Hepatic stellate cell (primary cell): ENCODE measurements around the gene MAN2B2.

Source experiments
- DNase-seq: peaks from one replicate; pipeline ENCODE4 v3.0.0; 2011; ENCODE audit warnings: low spot score

Gene MAN2B2

DNA sequence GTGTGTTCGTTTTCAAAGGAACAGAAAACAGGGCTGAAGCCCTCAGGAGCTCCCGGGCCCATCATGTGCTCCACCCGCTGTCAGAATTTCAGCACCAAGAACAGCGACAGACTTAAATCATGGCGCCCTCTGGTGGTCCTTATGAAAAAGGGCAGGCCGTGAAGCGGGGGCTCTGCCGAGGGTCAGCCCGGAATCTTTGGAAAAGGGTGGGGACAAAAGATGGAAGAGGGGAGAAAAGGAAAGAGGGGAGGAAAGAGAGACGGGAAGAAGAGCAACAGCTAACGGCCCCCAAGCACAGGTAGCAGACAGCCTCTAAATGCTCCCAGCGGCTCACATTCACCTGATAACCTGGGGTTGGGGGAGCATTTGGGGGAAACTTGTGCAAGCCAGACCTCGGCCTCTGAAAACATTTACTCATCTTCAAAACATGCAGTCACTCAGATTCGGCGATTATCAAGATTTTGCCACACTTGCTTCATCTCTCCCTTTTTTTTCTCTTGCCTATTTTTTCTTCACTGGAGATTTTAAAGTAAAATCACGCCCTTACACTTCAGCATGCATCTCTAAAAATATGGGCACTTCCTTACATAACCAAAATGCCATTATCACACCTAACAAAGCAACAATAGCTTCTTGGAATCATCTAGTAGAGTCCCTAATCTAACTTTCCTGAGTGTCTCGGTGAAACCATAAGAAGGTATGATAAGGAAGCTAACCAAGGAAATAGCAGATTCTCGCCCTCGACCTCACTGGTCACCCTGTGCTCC, 28.1 kb upstream of the MAN2B2 start:
- DNase-seq: peak; percentile 67

DNA sequence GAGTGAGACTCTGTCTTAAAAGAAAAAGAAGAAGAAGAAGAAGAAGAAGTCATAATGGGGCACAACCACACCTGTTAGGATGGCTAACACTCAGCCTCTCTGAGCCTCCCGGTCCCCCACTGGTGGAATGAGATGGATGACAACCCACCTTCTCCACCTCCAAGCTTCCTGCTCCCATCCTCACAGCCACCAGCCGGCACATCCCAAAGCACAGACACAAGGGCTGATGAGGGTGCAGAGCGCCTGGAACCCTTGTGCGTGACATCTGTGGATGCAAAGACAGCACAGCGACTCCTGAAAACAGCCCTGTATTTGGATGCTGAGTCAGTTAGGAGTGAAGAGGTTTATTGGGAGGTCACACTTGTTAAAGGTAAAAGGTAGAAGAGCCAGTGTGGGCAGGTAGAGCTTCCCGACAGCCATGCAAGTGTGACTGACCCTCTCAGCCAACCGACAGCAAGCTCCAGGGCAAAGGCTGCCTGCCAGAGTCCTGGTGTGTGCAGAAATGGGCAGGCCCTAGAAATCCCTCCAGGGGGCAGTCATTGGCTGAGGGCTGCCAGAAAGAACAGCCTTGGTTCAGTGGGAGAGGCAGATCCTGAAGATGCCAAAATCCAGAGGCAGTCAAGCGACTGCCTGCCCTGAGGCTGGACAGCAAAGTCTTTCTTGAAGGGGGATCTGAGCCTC, 26.6 kb upstream of the MAN2B2 start:
- DNase-seq: peak; percentile 59

DNA sequence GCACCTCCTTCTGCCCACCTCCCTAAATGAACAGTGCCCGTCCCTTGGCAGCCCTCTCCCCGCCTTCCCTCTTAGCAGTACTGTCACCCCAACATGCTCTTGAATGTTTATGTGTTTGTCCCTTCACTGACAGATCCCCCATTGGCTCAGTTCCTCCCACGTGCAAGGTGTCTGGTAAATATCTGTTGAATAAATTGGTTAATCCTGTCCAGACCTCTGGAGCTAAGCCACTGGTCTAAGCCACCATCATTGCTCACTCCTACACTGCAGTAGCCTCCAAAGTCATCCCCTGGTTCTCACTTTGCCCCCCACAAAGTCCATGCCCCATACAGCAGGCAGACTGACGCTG, 26.1 kb upstream of the MAN2B2 start:
- DNase-seq: no peak

DNA sequence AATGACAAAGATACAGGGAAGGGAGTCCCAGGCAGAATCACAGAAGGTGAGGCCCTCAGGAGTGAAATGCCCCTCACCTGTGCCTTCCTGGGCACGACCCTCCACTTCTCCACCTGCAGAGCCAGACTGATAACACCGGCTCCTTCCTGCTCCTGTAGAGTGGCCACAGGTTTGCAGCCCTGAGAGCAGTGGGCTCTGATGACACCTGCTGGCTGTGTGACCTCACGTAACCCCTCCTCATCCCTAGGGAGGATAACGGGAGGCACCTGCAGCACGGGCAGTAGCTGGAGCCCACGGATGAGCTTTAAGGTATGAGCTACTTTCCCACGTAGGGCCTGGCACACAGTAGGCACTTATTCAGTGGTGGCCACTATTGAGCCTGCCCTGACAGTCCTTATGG, 25.5 kb upstream of the MAN2B2 start:
- no peak for DNase-seq

DNA sequence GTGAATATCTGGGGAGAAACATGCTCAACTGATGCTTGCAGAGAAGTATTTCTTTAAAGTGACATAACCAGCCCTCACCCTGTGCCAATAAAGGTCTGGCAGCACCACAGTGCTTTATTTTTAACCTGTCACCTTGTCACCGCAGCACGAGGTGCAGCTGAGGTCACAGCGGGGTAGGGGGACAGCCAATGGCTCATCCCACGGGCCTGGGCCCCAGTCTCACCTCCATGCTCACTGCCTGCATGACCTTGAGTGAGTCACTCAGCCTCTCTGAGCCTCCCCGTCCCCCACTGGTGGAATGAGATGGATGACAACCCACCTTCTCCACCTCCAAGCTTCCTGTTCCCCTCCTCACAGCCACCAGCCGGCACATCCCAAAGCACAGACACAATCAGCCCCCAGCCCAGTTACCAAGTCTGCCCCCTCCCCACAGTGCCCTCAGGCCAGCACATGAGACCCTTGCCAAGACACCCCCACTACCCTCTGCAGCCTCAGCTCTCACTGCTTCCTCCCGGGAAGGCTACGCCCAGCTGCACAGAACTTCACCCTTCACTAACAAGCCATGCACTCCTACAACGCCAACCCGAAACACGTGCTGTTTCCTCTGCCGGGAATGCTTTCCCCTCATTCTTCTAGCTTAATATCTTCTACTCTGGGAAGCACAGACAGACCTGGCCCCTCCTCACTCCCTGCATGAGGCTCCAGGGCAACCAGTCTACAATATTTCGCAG, 24.9 kb upstream of the MAN2B2 start:
- no peak for DNase-seq

DNA sequence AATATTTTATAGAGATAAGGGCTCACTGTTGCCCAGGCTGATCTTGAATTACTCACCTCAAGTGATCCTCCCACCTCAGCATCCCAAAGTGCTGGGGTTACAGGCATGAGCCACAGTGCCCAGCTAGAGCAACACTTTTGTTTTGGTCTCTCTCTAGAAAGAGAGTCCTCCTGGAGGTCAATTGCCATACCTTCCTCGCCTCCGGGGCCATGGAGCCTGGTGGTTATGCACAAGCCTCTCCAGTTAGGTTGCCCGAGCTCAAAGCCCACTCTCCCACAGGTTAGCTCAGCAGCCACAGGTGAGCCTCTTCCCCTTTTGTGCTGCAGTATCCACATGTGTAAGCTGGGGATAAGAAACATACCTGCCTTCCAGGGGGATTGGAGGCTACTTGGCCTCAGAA, 24.2 kb upstream of the MAN2B2 start:
- DNase-seq: no peak

DNA sequence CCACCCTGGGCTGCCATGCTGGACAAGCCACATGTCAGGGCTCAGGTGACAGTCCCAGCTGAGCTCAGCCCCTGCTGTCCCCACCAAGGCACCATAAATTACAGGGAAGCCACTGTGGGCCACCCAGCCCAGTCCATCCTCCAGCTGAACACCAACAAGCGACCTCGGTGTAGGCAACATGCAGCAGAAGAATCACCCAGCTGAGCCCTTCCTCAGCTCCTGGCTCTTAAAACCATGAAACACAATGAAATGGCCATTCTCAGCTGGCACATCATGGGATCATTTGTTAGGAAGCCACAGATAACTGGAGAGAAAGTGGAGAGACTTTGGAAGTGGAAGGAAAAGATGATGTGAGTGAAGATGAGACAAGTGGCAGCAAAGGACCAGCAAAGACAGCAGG, 23.3 kb upstream of the MAN2B2 start:
- DNase-seq: no peak

DNA sequence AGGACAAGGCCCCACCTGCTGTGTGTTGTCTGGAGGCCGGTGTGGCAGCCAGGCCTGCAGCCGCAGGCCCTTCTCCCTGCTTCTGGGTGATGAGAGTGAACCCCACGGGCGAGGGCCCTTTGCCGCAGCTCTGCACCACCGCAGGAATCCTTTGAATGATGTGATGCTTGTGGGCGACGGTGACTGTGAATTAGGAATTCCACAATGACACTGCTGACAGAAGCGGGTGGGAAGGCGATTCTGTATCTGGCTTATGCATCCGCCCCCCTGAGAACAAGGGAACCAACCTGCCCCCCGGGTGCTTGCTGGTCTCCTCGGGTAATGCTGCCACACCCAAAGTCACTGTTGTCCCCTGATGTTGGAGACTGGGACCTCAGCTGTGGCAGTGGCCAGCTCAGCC, 19.5 kb upstream of the MAN2B2 start:
- DNase-seq: no peak

DNA sequence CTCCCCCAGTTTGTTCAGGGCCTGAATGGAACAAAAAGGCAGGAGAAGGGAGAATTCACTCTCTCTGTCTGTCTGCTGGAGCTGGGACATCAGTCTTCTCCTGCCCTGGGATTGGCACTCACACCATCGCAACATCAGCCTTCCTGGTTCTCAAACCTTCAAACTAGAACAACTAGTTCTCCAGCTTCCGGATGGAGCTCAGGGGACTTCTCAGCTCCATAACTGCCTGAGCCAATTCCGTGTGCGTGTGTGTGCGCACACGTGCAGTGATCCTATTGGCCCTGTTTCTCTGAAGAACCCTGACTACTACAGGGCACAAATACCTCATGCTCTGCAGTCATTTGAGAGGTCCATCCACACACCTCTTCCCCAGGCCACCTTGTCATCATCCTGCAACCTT, 18.7 kb upstream of the MAN2B2 start:
- DNase-seq: no peak

DNA sequence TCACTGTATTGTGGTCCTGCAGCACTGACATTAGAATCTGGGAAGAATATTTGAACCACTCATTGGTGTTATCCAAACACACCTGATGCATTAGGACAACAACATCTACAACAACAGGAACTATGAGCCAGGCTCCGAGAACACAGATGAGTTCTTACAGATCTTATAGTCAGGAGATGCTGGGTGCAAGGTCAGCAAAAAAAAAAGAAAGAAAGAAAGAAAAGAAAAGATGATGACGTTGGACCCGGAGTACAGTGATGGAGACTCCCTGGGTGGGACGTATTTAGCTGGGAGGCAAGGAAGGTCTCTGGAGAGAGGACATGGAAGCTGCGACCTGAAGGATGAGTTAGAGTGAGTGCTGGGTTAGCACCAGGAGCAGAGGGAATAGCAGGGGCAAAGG, 17.8 kb upstream of the MAN2B2 start:
- DNase-seq: no peak

DNA sequence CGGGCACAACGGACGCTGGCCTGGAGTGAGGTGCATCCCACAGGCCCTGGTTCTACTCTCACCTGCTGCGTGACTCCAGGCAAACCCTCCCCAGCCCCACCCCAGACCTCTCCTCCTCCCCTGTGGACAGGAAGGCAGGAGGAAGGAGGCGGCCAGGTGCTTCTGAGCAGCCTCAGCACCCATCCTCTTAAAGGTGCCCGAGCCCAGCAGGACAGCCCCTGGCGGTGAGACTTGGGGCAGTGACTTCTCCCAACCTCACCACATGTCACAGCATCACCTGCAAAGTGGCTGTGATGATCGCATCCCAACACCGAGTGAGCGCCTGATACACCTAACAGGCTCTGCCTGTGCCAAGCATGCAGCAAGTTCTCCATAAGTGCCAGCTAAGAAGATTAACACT, 17.1 kb upstream of the MAN2B2 start:
- no peak for DNase-seq

DNA sequence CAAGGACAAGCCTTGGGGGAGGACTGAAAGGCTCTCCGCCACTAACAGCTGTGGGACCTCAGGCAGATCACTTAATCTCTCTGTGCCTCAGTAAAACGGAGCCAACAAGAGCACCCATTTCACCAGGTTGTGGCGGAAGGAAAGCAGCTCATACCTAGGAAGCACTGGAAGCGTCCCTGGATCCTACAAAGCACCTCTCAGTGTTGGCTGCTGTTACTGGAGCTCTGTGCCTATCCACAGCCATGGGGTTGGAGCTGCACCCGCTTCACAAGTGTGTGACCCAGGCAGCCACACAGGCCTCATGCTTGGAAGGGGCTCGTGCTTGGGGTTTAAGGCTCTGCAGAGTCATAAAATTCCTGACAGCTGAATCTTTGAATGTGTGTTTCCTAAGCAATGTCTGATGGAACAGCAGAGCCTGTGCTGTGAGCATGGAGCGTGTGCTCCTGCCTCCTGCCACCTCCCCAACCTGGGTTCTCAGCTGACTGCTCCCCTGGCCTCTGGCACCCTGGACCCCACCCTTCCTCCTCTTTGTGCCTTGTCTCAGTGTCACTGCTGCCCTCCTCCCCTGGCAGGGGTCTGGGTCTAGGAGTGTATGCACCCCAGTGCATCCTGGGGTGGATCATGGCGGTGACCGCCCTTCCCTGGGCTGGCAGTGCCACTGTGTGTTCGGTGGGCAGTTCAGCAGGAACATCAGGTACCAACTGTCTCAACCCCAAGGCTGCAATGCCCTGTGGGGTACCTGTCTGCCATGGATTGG, 14.4 kb upstream of the MAN2B2 start:
- peak; percentile 81 for DNase-seq

DNA sequence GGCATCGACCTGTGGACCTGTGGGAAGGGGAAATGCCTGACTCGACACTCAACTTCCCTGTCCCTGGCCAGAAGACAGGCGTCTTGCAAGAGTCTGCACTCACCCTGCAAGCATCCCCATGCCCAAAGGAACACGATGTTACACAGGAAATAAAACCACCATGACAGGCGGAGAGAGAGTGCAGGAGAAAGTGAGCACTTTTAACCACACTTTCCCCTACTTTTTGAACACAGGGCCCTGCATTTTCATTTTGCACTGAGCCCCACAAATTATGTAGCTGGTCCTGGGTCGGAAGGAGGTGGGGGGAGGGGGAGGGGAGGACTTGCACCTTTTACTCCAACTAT, 13.8 kb upstream of the MAN2B2 start:
- DNase-seq: no peak

DNA sequence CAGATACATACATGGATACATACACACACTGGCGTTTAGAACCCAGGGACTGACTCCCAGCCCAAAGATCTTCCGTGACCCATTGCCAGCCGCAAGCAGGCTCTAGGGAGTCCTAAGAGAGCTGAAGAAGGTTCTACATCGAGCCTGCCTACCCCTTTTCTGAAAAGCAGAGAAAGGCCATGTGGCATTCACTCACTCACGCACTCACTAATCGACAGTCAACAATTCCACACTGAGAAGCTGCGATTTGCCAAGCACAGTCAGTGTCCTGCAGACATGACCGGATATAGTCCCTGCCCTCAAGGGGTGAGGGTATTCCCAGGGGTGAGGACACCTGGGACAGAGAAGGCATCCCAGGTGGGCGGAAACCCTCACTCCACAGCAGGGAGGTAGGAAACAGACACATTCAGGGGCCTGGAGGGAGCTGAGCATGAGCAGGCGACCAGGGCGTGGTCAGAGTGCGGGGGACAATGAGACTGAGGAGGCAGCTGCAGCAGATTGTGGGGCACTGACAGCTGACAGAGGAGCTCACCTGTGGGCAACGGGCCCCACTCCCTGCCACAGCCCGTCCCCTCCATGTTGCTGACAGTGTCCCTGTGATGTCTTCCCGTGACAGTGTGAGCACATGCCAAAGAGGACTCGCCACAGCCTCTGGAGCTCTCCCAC, 13.2 kb upstream of the MAN2B2 start:
- DNase-seq: no peak

DNA sequence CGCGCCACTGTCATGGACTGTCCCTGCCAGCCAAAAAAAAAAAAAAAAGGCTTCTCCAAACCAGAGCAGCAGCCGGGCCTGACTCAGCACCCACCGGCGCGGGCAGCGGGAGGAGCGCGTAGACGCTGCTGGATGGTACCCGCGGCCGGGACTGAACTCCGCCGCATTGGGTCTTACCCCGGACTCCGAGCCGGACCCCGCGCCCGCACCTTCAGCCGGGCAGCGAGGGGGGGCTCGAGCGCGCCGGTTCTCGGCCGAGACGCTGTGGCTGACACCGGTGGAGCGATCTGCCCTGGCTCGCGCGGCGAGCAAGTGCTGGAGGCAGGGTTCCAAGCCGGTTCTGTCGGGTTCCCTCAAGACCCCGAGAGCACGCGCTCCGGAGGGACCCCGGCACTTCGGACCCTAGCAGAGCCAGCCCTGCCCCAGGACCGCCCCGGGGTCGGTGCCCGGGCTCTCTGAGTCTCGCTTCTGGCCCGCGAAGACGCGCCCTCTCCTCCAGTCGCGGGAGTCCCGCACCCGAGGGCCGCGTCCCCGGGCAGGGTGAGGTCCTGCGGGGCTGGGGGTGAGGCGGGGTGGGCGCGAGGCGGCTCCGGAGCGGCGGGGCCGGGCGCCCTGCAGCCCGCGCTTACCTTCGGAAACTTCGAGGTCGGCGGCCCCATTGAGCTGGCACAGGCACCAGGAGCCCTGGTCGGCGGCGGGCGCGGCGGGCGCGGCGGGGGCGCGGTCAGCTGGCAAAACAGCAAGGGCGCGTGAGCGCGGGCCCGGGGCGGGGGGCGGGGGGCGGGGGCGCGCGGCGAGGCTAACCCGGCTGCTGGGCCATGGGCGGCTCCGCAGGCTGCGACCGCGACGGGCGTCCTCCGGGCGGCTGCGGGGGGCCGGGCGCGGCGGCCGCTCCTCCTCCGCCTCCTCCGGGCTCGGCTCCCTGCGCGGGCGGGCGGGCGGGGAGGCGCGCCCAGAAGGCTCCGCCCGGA, 11.8 kb upstream of the MAN2B2 start:
- peak; percentile 72 for DNase-seq

DNA sequence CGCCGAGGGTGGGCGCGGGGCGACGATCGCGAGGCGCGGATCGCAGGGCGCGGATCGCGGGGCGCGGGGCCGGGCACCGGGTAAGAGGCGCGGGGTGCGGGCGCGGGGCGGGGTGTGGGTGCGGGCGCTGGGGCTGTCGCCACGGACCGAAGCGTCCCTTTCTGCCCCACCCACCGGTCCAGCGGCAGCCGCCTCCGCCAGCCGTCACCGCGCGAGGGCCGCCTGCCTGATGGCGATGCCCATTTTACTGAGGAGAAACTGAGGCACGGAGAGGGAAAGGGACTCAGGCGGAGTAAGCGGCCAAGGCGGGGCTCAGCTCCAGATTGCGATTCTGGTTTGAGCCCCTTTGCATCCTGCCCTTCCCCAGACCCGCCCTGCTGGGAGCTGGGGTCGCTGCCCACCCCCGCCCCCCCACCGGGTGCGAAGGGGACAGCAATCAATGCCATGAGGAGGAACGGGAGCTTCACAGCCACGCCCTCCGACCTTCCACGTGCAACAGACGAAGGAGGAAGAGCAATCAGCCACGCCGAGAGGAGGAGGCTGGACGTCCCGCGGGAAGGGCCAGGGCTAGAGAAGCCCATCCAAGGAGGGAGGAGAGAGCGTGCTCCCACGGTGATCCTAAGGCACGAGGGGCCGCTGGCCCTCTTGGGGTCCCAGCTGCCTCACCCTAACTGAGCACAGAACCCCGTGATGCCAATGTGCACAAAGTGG, 10.9 kb upstream of the MAN2B2 start:
- DNase-seq: no peak

DNA sequence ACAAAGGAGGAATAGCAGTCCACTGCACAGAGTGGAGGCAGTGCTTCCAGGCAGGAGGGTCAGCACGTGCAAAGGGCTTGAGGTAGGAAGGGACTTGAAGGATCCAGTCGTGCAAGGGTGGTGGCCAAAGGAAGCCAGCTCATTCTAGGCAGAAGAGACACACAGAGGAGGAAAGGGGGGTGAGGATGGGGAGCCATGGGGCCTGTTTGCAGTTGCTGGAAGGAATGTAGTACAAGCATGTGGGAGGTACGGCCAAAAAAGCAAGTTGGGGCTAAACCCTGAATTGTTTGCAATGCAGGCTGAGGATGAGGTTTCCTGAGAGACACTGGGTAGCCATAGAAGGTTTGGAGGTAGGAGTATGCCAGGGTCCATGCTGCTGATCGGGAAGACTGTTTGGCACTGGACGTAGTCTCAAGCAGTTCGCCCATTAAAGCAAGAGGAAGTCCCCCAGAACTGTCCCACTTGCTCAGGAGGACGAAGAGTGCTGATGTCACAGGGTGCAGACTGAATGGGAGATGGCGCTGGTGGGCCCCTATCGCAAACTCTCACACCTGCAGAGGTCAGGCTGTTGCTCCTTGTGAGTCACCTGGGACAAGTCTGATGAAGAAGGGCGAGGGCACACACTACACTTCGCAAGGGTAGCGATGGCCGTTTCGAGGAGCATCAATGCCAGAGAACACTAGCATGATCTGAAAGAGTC, 9.1 kb upstream of the MAN2B2 start:
- no peak for DNase-seq

DNA sequence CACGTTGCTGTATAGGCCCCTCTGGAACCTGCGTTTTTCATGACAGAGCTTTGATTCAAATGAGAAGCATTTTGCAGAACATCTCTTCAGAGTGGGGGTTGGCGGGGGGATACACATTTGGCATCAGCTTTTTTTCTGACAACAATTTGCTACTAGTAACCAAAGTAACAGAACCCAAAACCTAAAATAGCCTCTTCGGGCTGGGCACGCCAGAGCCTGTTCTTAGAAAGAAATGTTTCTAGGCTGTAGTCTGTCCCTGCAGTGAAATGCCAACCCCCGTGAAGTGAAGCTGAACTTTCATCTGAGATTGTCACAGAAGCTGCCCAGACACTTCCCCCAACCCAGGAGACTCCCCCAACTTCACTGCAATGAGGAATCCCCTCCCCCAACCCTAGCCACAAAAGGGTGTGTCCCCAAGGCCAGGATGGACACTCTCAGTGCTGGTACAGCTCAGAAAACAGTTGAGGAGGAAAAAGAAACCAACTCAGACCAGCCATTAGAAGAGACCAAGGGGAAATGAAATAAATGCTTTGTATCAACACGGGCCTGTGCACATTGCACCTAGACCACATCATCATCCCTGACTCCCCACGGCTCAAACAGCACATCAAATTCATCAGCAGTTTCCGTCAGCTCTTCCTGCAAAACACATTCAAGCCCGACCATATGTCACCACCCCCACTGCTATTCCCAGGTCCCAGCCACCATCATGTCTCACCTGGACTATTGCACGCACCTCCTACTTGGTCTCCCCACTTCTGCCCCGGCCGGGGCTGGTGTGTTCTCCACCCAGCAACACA, 8.4 kb upstream of the MAN2B2 start:
- no peak for DNase-seq

DNA sequence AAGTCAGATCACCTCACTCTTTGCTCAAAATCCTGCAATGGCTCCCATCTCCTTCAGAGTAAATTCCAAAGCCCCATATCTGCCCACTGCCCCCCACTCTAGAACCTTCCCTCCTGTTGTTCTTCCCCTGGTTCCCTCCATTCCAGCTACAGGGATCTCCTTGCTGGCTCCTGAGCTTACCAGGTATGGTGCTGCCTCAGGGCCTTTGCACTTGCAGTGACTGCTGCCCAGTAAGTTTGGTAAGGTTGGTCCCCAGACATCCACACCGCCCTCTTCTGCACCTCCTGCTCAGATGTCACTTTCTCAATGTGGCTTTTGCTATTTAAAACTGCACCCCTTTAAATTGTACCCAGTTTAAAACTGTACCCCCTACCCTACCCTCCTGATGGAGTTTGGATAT, 7.8 kb upstream of the MAN2B2 start:
- no peak for DNase-seq
